Adrenal gland (tissue), 12 donors: ENCODE data around the gene LIPA. TPM values are rescaled to one million over a fixed set of nuclear protein-coding genes. Genes with fewer than 3 reads are reported as not detected.

Experiments used
- DNase-seq, 7 donors: peaks; one replicate each; pipeline ENCODE4 v3.0.0-alpha.2; 2019 to 2020
- H3K27ac ChIP-seq, 5 donors: fragments of 200-600 bp; sonication (generic) in 4 of 5; 1 replicate in 3 of 5; 2 replicates in 2 of 5; pipeline versions ENCODE4 v1.5.1 to v1.8.0; 2016 to 2020; ENCODE audit warnings: mild to moderate bottlenecking in 1 of 5
- H3K27me3 ChIP-seq: fragments of 200-600 bp; 2 replicates; pipeline ENCODE4 v1.8.0; 2021
- H3K36me3 ChIP-seq, 2 donors: fragments of 200-600 bp; replicated peaks in 1 of 2; 1 replicate in 1 of 2; 2 replicates in 1 of 2; pipeline versions ENCODE4 v1.5.1 to v1.8.0; 2018 to 2022
- H3K4me1 ChIP-seq, 2 donors: fragments of 200-600 bp; replicated peaks in 1 of 2; 1 replicate in 1 of 2; 2 replicates in 1 of 2; pipeline versions ENCODE4 v1.5.1 to v1.8.0; 2018 to 2021
- H3K4me3 ChIP-seq, 4 donors: fragments of 200-600 bp; sonication (generic) in 3 of 4; one replicate each; pipeline ENCODE4 v1.5.1; 2016 to 2018
- H3K9me3 ChIP-seq, 3 donors: fragments of 200-600 bp; sonication (generic) in 1 of 3; replicated peaks in 1 of 3; 1 replicate in 2 of 3; 2 replicates in 1 of 3; pipeline versions ENCODE4 v1.5.1 to v1.8.0; 2016 to 2021
- POLR2A ChIP-seq, 2 donors: fragments of 450-650 bp; IDR thresholded peaks; one replicate each; pipeline ENCODE4 v1.6.1; 2017; ENCODE audit warnings: antibody characterized with exemption in 2 of 2, mild to moderate bottlenecking in 2 of 2, moderate library complexity in 1 of 2
- WGBS, 4 donors: extraction: QIAGEN DNeasy Blood & Tissue Kit in 2 of 4; methylation state at CpG; one replicate each; pipeline versions ENCODE4 v1.1.5 to v1.1.7; 2013 to 2017; 5-methylcytosine and 5-hydroxymethylcytosine counted together
- intact Hi-C, 2 donors: fragments of 100-400 bp; cut with DNase I; formaldehyde crosslinking; loops; one replicate each; pipeline versions ENCODE4 v1.14.1 to v1.15.0; 2022 to 2023
- polyA plus RNA-seq, 3 donors: library from polyadenylated mRNA; stranded (reverse); fragments of 200-250 nt in 2 of 3; fragments of 350-450 nt in 1 of 3; fragmentation: Illumina TruSeq in 1 of 3; extraction: RNeasy Lipid Tissue Mini Kit (QIAGEN cat#74804) in 1 of 3; gene quantifications; one replicate each; pipeline ENCODE4 v1.2.3, GENCODE V29; 2013 to 2014
- total RNA-seq, 9 donors: library from RNA; depleted of rRNA in 4 of 9; stranded (reverse); fragments of >200 nt in 4 of 9; fragments of 120-200 nt in 1 of 9; fragmentation: NEBNext Ultra II Directional in 1 of 9; extraction: Animal tissue kit (Norgen Biotek cat#: 25700) in 1 of 9; gene quantifications; one replicate each; pipeline versions ENCODE4 v1.1.0 to v1.2.4, GENCODE V29; 2013 to 2023
- TF ChIP-seq, protein P1 (sequence below), 6 experiments: fragments of 450-650 bp in 4 of 6; fragments of 200-600 bp in 2 of 6; sonication (generic) in 1 of 6; IDR thresholded peaks; 1 replicate in 5 of 6; 2 replicates in 1 of 6; pipeline versions ENCODE4 v1.5.1 to v1.8.0; 2016 to 2021; ENCODE audit warnings: antibody characterized with exemption in 6 of 6, mild to moderate bottlenecking in 2 of 6, moderate library complexity in 1 of 6
- donor health status: healthy with polysubstance abuse.
- donor health status: Bipolar disorder and iron deficiency.
- donor health status: DM: yes; HTN: yes; CAD: no.
- donor health status: DM: no; HTN: no; CAD: no.
- donor health status: DM: no; HTN: no; CAD: no.
- donor health status: DM: yes; HTN: yes; CAD: no.

The LIPA gene
- total and polyA plus RNA-seq, 12 donors = 15.9 to 202 (median 109) TPM

DNA sequence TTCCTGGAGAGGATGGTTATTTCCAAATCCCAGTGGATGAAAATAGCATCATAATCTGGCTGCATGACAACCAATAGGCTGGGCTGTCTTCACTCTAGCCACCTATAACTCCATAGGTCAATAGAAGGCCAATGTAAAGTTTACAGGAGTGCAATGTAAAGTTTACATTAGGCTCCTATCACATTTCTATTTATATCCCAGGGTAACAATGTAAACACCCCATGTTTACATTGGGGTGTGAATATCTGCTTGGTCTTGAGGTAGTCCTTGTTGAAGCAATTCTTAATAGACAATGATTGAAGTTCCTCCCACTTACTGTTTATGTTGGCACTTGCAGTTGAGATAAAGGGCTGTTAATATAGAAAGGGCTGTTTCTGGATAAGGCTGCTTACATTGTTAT lies 65.9 kb downstream of the LIPA start:
- TF ChIP-seq POLR2A (IDR thresholded peaks at IDR 0.05) = no peak
- TF ChIP-seq, protein P1, sequence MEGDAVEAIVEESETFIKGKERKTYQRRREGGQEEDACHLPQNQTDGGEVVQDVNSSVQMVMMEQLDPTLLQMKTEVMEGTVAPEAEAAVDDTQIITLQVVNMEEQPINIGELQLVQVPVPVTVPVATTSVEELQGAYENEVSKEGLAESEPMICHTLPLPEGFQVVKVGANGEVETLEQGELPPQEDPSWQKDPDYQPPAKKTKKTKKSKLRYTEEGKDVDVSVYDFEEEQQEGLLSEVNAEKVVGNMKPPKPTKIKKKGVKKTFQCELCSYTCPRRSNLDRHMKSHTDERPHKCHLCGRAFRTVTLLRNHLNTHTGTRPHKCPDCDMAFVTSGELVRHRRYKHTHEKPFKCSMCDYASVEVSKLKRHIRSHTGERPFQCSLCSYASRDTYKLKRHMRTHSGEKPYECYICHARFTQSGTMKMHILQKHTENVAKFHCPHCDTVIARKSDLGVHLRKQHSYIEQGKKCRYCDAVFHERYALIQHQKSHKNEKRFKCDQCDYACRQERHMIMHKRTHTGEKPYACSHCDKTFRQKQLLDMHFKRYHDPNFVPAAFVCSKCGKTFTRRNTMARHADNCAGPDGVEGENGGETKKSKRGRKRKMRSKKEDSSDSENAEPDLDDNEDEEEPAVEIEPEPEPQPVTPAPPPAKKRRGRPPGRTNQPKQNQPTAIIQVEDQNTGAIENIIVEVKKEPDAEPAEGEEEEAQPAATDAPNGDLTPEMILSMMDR (IDR thresholded peaks at IDR 0.05) = no peak
- intact Hi-C loops = no loop called here
- Histone ChIP-seq H3K27me3 (no peaks in the 10 kb centered on the region), H3K9me3 (no peaks in the 10 kb centered on the region), H3K4me3 (no peak overlapping the region), H3K27ac (no peak overlapping the region), H3K4me1 (no peaks in the 10 kb centered on the region), H3K36me3 (no peaks in the 10 kb centered on the region)
- DNase-seq = no peak

DNA sequence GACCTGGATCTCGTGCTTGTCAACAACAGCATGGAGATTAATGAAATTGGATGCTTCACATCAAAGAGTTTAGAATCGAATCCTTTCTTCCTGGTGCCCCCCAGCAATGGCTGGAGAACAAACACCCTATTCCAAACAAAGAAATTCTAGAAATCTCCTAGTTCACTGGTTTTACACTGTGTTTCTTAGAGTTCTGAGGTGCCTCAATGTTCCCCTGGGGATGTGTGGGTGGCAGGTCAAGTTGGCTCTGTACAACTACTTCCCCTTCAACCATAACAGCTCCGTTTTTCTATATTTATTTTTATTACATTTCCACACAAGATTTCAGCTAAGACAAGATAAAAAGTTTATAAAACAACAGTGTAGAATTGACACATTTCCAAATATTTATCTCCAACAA lies 66.9 kb downstream of the LIPA start:
- Histone ChIP-seq H3K36me3 (no peaks in the 10 kb centered on the region), H3K27me3 (no peaks in the 10 kb centered on the region), H3K27ac (no peak overlapping the region), H3K4me1 (no peaks in the 10 kb centered on the region), H3K4me3 (no peak overlapping the region), H3K9me3 (no peaks in the 10 kb centered on the region)
- no peak for TF ChIP-seq POLR2A (IDR thresholded peaks at IDR 0.05)
- TF ChIP-seq, protein P1 (IDR thresholded peaks at IDR 0.05) = no peak
- DNase-seq = no peak
- intact Hi-C loops = no loop called here
- 51 to 61% (median 58%) methylated on average over 3 of the region's 3 CpGs for WGBS, 4 donors

DNA sequence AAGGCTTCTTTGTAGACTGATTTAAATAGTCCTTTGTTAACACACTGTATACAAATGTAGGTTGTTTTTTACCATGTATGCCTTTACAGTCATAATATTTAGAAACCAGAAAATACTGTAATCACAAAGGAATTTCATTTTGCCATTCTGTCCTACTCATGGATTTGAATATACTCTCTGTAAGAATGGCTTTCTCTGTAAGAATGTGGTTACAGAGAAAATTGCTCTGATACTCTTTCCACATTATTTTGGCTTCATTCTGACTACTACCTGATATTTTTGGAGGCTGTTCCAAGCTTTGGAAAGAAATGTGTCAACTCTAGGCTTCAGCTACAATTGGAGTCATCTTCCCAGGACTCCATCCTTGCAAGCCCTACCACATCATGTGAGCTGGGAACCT lies 68.0 kb downstream of the LIPA start:
- H3K27ac ChIP-seq = no peak overlapping the region

DNA sequence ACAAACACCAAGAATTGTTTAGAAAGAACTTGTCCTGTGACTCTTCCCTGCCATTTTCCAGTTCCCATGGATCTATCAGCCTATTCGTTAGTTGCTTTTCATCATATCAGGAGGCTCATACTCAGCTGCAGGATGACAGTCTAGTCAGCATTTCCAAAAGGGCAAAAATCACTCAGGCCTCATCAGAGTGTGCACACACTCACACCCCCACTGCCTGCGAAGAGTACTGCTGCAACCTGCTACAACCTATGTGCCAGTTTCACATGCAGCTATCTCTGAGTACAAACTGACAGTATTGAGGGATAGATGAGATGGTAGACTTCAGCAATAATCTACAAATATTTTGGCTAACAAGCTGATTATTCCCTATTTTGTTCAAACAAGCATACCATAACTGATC lies 68.7 kb downstream of the LIPA start:
- 83 to 89% (median 85%) methylated on average over 2 of the region's 2 CpGs for WGBS, 4 donors
- Histone ChIP-seq H3K36me3 (no peaks in the 10 kb centered on the region), H3K9me3 (no peaks in the 10 kb centered on the region), H3K27ac (no peak overlapping the region), H3K27me3 (no peaks in the 10 kb centered on the region), H3K4me3 (no peak overlapping the region), H3K4me1 (no peaks in the 10 kb centered on the region)
- intact Hi-C loops = no loop called here
- DNase-seq = no peak
- TF ChIP-seq POLR2A (IDR thresholded peaks at IDR 0.05) = no peak
- TF ChIP-seq, protein P1 (IDR thresholded peaks at IDR 0.05) = no peak

More for the DNA sequence above, 68.0 kb downstream of the LIPA start:
- no peak for TF ChIP-seq POLR2A (IDR thresholded peaks at IDR 0.05)
- TF ChIP-seq, protein P1 (IDR thresholded peaks at IDR 0.05) = no peak
- intact Hi-C loops = no loop called here
- Histone ChIP-seq H3K9me3 (no peaks in the 10 kb centered on the region), H3K4me3 (no peak overlapping the region), H3K27me3 (no peaks in the 10 kb centered on the region), H3K4me1 (no peaks in the 10 kb centered on the region), H3K36me3 (no peaks in the 10 kb centered on the region)
- DNase-seq = no peak
